GM21723 (cell line): ENCODE measurements around the gene SRPK1.
A peak's percentile ranks its signal among the peaks of the same experiment; 100 is the strongest.
"Not testable (repeated sequence)": the region's sequence is repeated elsewhere in the genome, so short reads cannot be mapped to it uniquely, and the experiment has no call there.

Source experiments
- ATAC-seq: cut with Tn5 transposase; IDR thresholded peaks from one replicate; pipeline ENCODE4 v1.9.1; 2021; ENCODE audit warnings: mild to moderate bottlenecking, moderate library complexity; ENCODE audit not compliant: unreplicated experiment

Gene SRPK1

DNA sequence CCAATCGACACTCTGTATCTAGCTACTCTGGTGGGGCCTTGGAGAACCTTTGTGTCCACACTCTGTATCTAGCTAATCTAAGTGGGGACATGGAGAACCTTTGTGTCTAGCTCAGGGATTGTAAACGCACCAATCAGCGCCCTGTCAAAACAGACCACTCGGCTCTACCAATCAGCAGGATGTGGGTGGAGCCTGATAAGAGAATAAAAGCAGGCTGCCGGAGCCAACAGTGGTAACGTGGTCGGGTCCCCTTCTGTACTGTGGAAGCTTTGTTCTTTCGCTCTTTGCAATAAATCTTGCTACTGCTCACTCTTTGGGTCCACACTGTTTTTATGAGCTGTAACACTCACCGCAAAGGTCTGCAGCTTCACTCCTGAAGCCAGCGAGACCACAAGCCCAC, 11.0 kb upstream of the SRPK1 start:
- ATAC-seq = not testable (repeated sequence)

DNA sequence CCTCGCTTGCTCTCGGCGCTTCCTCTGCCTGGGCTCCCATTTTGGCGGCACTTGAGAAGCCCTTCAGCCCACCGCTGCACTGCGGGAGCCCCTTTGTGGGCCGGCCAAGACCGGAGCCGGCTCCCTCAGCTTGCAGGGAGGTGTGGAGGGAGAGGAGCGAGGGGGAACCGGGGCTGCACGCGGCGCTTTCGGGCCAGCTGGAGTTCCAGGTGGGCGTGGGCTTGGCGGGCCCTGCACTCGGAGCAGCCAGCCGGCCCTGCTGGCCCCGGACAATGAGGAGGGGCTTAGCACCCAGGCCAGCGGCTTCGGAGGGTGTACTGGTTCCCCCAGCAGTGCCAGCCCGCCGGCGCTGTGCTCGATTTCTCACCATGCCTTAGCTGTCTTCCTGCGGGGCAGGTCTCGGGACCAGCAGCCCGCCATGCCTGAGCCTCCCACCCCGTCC, 10.2 kb upstream of the SRPK1 start:
- ATAC-seq = no peak

DNA sequence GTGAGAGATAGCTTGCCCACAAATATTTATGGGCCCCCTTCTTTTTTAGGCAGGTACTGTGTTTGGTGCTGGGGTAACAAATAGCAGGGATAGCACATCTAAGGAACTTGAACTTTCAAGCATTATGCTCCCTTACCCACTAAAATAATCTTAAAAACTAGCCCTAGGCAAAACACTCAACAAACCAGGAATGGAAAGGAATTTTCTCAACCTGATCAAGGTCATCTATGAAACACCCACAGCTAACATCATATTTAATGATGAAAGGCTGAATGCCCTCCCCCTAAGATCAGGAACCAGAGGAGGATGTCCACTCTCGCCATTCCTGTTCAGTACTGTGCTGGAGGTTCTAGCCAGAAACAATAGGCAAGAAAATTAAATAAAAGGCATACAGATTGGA, 8.7 kb upstream of the SRPK1 start:
- no peak for ATAC-seq

DNA sequence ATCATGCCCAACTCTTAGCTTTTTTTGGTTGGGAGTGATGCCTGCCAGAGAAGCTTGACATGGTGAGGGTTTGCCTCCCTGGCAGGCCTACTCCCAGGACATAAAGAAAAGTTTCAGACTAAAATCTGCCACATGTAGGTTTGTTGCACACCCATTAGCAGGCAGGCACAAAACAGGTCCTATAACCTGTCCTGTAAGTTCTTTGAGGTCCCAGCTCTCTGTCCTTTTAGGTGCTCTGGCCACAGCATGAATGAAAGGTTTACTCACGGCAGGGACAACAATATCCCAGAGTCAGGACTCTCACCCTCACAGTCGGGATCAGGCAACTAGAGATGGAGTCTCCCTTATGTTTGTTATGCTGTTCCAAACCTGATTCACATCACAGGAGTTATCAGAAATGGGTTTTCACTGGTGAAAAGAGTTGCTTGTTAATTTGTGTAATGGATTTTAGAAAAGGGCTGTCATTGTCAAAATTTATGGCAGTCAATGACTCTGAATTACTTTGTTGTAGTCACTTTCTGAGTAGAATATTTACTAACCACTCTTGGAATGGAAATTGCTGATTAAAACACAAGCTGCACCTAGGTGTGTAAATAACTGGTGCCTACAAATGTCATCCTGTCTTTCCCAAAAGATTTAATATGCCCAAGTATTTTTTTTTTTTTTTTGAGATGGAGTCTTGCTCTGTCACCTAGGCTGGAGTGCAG, 5.8 kb upstream of the SRPK1 start:
- no peak for ATAC-seq

DNA sequence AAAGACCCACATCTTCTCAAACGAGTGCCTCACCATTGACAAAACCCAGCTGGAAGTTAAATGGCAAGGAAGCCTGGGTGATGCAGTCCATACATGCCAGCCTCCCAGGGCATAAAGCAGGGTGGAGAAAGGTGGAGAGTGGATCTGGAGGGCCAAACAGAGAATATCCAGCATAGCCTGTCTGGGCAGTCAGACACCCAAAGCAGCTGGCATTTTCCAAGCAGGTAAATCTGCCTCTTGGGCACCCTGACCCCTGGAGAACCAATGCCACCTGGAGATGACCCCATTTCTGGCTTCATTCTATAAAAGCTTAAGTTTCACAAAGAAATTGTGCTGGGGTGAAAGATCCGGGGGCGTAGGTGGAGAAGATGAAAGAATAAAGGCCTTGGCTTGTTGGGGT, 5.1 kb upstream of the SRPK1 start:
- no peak for ATAC-seq

DNA sequence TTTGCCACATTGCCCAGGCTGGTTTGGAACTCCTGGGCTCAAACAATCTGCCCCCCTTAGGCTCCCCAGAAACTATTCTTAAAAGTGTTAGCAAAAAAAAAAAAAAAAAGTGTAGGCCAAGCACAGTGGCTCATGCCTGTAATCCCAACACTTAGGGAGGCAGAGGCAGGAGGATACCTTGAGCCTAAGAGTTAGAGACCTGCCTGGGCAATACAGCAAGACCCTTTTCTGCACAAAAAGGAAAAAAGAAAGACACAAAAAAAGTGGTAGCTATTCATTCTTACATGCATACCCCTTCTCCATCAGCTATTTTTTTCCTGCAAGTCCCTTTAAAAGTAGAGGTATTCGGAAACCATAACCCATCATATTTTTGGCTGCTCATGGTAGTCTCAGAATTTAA, 3.2 kb upstream of the SRPK1 start:
- ATAC-seq = no peak

DNA sequence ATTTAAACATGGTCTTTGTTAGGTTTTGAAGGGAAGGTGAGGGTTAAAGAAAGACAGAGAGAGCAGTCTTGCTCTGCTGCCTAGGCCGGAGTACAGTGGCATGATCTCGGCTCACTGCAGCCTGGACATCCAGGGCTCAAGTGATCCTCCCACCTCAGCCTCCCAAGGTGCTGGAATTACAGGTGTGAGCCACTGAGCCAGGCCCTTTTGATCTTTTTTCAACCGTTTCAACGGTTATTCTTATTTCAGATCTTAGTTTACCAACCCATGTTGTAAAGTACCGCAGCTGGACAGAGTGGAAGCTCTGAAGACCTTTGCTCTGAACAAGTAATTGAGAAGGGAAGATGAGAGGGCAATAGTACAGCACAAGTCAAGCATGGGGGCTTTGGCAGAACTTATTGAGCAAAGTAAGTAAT, 1.2 kb upstream of the SRPK1 start:
- ATAC-seq = no peak

DNA sequence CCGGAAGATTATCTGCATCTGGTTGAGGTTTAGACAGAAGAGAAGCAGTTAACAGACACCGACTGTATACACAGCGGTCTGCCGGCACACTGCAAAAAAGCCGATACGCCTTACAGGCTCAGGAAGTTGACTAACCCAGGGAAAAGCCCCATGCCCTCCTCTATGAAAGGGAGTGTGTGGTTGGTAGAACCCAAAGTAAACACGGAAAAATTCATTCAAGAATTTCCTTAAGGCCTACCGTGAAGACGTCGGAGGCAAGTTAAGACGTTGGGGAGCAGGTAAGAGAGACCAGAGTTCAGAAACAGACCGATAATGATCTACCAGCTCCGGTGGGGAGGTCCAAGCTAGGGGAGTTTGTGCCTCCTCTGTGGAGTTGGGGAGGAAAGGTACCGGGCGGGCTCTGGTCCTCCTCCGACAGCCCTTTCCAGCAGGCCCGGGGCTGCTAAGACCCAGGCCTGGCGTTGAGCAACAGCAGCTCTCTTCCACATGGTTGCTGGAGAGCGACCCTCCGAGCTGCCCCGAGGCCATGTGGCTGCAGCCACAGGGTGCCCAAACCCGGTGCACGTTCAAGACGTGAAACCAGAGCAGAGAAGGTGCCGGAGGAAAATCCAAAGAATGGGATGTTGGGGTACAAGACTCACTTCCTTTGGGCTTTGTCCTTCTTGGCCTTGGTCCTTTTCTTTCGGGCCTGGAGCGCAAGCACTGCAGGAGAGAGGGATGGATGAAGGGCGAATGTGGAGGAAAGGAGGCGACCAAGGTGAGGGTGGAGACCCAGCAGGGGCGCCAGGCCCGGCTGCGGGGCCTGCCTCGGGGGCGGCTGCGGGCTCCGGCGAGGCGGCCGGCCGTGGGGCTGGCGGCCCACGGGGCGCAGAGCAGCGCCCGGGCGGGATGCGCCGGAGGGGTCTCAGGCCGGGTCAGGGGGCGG, 809 bp downstream of the SRPK1 start:
- peak; percentile 29 for ATAC-seq

DNA sequence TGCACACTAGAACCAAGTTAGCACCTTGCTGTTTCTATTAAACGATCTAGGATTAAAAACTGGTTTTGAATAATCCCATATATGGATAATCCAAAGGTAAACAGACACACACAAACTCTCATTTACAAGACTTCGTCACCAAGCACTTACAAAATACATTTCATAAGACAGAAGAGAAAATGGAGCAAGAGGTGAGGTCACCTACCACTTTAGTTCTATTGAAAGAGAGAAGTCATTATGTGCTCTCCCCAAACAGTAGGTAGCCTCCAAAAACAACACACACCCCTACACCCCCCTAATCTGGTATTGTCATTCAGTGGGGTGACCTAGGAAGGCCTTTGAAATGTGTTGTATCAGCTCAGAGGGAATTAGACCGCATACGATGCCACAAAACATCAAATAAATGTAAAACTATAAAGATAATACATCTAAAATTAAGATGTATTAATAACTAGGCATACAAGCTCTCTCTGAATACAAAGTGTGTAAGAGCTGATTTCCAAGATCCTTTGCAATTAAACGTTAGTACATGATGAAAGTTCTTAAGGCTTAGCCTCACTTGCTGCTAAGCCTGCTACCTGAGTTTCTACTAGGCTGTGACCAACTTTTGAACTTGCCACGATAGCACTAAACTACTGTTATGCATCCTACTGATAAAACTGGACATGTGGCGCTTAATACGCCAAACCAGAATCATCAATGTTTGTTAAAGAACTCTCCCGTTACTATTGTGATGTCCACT, 1.6 kb downstream of the SRPK1 start:
- no peak for ATAC-seq

DNA sequence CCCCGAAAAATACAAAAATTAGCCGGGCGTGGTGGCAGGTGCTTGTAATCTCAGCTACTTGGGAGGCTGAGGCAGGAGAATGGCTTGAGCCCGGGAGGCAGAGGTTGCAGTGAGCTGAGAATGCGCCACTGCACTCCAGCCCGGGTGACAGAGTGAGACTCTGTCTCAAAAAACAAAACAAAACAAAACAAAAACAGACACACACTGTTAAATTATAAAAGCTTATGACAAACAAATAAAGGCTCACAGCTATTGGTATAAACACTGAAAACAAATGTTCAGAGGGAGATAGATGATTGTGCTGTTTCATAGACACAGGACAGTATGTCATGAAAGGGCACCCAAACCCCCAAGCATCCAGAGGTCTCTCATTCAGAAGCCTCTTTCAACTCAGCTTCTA, 4.0 kb downstream of the SRPK1 start:
- not testable (repeated sequence) for ATAC-seq

DNA sequence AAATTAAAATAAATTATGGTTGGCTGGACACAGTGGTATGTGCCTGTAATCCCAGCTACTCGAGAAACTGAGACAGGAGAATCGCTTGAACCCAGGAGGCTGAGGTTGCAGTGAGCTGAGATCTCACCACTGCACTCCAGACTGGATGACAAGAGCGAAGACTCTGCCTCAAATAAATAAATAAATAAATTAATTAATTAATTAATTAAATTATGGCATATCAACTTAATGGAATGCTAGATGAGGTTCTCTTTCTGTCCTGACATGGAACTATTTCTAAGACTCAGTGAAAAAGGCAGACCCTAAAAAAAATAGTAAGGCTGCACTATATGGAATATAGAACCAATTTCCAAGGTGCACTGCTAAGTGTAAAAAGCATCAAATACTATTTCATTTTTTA, 4.8 kb downstream of the SRPK1 start:
- ATAC-seq = no peak

DNA sequence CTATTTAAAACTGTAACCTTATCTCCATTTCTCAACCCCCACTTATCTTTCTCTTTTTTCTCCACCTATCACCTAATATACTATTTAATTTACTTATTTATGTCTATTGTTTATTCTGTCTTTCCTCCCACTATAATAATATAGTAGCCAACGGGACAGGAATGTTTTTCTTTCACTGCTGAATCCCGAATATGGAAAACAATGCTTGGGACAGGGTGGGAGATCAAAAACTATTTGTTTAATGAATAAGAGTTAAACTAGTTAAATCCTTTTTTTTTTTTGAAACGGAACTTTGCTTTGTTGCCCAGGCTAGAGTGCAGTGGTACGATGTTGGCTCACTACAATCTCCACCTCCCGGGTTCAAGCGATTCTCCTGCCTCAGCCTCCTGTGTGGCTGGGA, 6.4 kb downstream of the SRPK1 start:
- no peak for ATAC-seq

DNA sequence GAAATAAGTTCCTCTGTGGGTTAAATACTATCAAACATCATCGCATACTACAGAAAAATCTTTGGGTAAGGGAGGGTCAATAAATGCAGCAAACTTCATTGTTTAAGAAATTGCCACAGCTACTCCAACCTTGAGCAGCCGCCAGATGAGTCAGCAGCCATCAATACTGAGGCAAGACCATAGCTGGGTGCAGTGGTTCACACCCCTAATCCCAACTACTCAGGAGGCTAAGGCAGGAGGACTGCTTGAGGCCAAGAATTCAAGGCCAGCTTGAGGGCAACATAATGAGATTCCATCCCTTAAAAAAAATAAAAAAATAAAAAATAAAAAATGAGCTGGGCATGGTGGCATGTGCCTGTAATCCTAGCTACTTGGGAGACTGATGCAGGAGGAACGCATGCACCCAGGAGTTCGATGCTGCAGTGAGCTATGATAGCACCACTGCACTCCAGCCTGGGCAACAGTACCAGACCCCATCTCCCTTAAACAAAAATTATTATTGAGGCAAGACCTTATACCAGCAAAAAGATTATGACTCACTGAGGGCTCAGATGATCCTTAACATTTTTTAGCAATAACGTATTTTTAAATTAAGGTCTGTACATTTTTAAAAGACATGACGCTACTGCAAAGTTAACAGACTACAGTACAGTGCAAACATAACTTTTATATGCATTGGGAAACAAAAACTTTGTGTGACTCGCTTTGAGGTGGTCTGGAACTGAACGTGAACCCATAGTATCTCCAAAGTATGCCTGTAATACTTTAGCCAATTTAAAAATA, 8.8 kb downstream of the SRPK1 start:
- no peak for ATAC-seq

DNA sequence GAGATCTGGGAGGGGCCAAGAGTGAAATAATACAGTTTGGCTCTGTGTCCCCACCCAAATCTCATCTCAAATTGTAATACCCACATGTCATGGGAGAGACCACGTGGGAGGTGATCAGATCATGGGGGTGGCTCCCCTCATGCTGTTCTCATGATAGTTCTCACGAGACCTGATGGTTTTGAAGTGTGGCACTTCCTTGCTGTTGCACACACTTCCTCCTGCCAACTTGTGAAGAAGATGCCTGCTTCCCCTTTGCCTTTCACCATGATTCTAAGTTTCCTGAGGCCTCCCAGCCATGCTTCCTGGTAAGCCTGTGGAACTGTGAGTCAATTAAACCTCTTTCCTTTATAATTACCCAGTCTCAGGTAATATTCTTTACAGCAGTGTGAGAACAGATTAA, 11.3 kb downstream of the SRPK1 start:
- not testable (repeated sequence) for ATAC-seq

DNA sequence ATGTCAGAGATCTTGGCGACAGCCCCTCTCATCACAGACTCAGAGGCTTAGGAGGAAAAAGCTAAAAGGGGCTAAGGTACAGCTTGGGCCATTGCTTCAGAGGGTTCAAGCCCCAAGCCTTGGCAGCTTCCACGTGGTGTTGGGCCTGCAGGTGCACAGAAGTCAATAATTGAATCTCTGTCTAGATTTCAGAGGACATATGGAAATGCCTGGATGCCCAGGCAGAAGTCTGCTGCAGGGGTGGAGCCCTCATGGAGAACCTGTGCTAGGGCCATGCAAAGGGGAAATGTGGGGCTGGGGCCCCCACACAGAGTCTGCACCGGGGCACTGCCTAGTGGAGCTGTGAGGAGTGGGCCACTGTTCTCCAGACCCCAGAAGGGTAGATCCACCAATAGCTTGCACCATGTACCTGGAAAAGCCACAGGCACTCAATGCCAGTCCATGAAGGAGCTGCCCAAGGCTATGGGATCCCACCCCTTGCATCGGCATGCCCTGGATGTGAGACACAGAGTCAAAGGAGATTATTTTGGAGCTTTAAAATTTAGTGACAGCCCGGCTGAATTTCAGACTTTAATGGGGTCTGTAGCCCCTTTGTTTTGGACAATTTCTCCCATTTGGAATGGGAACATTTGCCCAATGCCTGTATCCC, 12.0 kb downstream of the SRPK1 start:
- not testable (repeated sequence) for ATAC-seq

DNA sequence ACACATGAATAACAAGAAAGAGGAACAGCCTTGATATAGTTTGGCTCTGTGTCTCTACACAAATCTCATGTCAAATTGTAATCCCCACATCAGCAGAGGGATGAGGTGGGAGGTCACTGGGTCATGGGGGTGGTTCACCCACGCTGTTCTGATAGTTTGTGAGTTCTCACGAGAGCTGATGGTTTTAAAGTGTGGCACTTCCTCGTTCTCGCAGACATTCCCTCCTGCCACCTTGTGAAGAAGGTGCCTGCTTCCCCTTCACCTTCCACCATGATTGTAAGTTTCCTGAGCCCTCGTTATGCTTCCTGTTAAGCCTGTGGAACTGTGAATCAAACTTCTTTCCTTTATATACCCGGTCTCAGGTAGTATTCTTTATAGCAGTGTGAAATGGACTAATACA, 13.1 kb downstream of the SRPK1 start:
- no peak for ATAC-seq

DNA sequence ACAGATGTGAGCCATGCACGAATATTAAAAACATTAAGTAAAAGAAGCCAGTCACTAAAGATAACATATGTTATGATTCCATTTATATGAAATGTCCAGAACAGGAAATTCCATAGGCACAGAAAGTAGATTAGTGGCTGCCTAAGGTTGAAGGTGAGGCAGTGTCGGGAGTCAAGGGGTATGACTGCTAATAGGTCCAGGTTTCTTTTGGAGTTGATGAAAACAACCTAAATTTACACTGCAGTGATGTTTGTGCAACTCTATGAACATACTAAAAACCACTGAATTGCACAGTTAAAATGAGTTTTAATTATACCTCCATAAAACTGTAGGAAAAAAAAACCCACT, 14.4 kb downstream of the SRPK1 start:
- ATAC-seq = no peak

DNA sequence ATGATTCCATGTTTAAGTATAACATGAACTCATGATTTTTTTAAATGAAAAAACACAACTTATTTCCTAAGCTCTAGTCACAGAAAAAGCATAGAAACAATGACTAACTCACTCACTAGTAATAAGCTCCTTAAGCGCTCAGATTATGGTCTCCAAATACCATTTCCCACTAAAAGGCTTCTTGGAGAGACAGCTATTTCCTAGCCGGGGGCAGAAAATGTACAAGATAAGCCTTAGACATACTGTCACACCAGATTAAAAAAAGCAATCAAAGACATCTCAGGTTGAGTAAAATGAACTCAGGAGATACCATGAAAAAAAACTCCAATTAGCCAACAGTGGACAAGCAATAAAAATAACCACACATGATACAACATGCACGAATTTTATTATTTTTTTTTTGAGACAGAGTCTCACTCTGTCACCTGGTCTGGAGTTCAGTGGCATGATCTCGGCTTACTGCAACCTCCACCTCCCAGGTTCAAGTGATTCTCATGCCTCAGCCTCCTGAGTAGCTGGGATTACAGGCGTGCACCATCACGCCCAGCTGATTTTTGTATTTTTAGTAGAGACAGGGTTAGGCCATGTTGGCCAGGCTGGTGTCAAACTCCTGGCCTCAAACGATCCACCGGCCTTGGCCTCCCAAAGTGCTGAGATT, 14.9 kb downstream of the SRPK1 start:
- no peak for ATAC-seq

DNA sequence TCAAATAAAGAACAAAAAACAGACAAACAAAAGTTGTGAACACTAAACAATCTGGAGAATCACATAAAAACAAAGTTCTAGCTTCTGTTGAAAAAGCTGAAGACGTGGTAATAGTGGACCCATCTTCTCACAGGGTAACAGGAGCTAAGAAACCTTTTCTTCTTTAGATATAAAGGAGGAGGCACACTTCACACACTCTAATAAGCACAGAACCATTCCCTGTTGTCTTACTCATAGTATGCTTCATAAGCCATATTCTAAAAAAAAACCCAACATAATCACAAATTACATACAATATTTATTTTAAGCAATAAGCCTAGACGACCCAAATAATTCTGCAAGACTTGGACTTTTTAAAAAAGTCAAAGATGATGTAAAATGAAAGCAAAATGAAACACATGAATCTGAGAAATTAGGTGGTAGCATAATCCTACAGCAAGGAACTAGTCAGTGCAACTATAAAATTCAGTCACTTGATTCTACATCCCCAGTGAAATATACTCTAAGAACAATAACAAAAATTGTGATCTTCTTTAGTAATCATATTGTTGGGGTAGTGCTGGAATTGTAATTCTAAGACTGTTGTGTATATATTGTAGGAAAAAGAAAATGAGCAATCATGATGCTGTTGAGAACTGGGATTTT, 15.6 kb downstream of the SRPK1 start:
- ATAC-seq = no peak
